ENCODE data around the gene EIF2B2. TPM values are rescaled to one million over a fixed set of nuclear protein-coding genes. Genes with fewer than 3 reads are reported as not detected.
A peak's percentile ranks its signal among the peaks of the same experiment; 100 is the strongest.
"Not testable (repeated sequence)": the region's sequence is repeated elsewhere in the genome, so short reads cannot be mapped to it uniquely, and the experiment has no call there.

Gene EIF2B2
- total RNA-seq, 2 experiments from 2014 or later: 47.9 to 54.0 TPM

- ATAC-seq (no peak), DNase-seq (no peak)
- Mint-ChIP-seq H3K4me1 (peaks cover 2% of the 10 kb centered on the region), H3K36me3 (no peaks in the 10 kb centered on the region), H3K27me3 (no peaks in the 10 kb centered on the region), H3K9me3 (ENCODE audit: low read depth) (no peaks in the 10 kb centered on the region), H3K27ac (no peak overlapping the region), H3K4me3 (no peak overlapping the region)
- CTCF ChIA-PET: no interaction called here
Measured at GRCh38 chr14:74985028-74985310, 17.8 kb upstream of the EIF2B2 start.

GRCh38 chr14:74985806-74986205 lies 16.9 kb upstream of the EIF2B2 start:
- CTCF ChIA-PET: interaction anchor here (1.6 kb wide), 1 partner anchor 37 kb away, joined by 3 read pairs; no protein-coding TSS in a partner anchor
- ATAC-seq (no peak), DNase-seq (no peak)
- no peak overlapping the region for H3K27ac Mint-ChIP-seq
- H3K27me3 Mint-ChIP-seq: no peaks in the 10 kb centered on the region
- no peaks in the 10 kb centered on the region for H3K9me3 Mint-ChIP-seq (ENCODE audit: low read depth)
- H3K4me3 Mint-ChIP-seq: no peak overlapping the region
- no peaks in the 10 kb centered on the region for H3K36me3 Mint-ChIP-seq
- peaks cover 2% of the 10 kb centered on the region for H3K4me1 Mint-ChIP-seq

GRCh38 chr14:74988131-74988530 lies 14.6 kb upstream of the EIF2B2 start:
- no peak overlapping the region for H3K4me3 Mint-ChIP-seq
- CTCF ChIA-PET: no interaction called here

GRCh38 chr14:74988993-74989392 lies 13.7 kb upstream of the EIF2B2 start:
- H3K27me3 Mint-ChIP-seq: no peaks in the 10 kb centered on the region
- no peaks in the 10 kb centered on the region for H3K36me3 Mint-ChIP-seq
- CTCF ChIA-PET: no interaction called here
- no peaks in the 10 kb centered on the region for H3K4me1 Mint-ChIP-seq
- ATAC-seq (no peak), DNase-seq (no peak)
- H3K27ac Mint-ChIP-seq: no peak overlapping the region
- no peak overlapping the region for H3K4me3 Mint-ChIP-seq
- no peaks in the 10 kb centered on the region for H3K9me3 Mint-ChIP-seq (ENCODE audit: low read depth)

More at GRCh38 chr14:74988131-74988530, 14.6 kb upstream of the EIF2B2 start:
- Mint-ChIP-seq H3K27ac (no peak overlapping the region), H3K9me3 (ENCODE audit: low read depth) (no peaks in the 10 kb centered on the region), H3K36me3 (no peaks in the 10 kb centered on the region), H3K4me1 (no peaks in the 10 kb centered on the region), H3K27me3 (no peaks in the 10 kb centered on the region)
- ATAC-seq (no peak), DNase-seq (no peak)

GRCh38 chr14:74994182-74994581 lies 8.5 kb upstream of the EIF2B2 start:
- DNase-seq; H3K27me3 Mint-ChIP-seq; ATAC-seq; H3K4me1 Mint-ChIP-seq; H3K36me3 Mint-ChIP-seq; H3K27ac Mint-ChIP-seq; H3K9me3 Mint-ChIP-seq (ENCODE audit: low read depth); CTCF ChIA-PET; H3K4me3 Mint-ChIP-seq: not testable (repeated sequence)

- CTCF ChIA-PET; H3K27ac Mint-ChIP-seq; DNase-seq; ATAC-seq; H3K36me3 Mint-ChIP-seq; H3K4me3 Mint-ChIP-seq; H3K4me1 Mint-ChIP-seq; H3K27me3 Mint-ChIP-seq; H3K9me3 Mint-ChIP-seq (ENCODE audit: low read depth): not testable (repeated sequence)
Measured at GRCh38 chr14:74995781-74996180, 6.9 kb upstream of the EIF2B2 start.

- Mint-ChIP-seq H3K36me3 (peaks cover 29% of the 10 kb centered on the region), H3K4me3 (no peak overlapping the region), H3K27ac (no peak overlapping the region), H3K9me3 (ENCODE audit: low read depth) (no peaks in the 10 kb centered on the region), H3K27me3 (no peaks in the 10 kb centered on the region), H3K4me1 (peaks cover 34% of the 10 kb centered on the region)
- CTCF ChIA-PET: interaction anchor here (1.5 kb wide), 1 partner anchor 389 kb away, joined by 3 read pairs; the partner anchor contains the start of gene LTBP2
- DNase-seq: no peak
- ATAC-seq: no peak
Measured at GRCh38 chr14:75001261-75001660, 1.5 kb upstream of the EIF2B2 start.

- peaks cover 35% of the 10 kb centered on the region for H3K36me3 Mint-ChIP-seq
- CTCF ChIA-PET: interaction anchor here (0.6 to 1.8 kb wide), 4 partner anchors 12 to 390 kb away, joined by 3 to 5 read pairs (median 5); partner anchors contain the start of gene LTBP2
- DNase-seq (no peak), ATAC-seq (no peak)
- peak overlapping the region; percentile 92 for H3K27ac Mint-ChIP-seq
- peak overlapping the region; percentile 95 for H3K4me3 Mint-ChIP-seq
- no peaks in the 10 kb centered on the region for H3K27me3 Mint-ChIP-seq
- no peaks in the 10 kb centered on the region for H3K9me3 Mint-ChIP-seq (ENCODE audit: low read depth)
- peaks cover 34% of the 10 kb centered on the region for H3K4me1 Mint-ChIP-seq
Measured at GRCh38 chr14:75001899-75002298, 822 bp upstream of the EIF2B2 start.

- H3K4me3 Mint-ChIP-seq: peak overlapping the region; percentile 95
- peaks cover 38% of the 10 kb centered on the region for H3K4me1 Mint-ChIP-seq
- CTCF ChIA-PET: interaction anchor here (0.7 to 2.9 kb wide), 12 partner anchors 10 to 141 kb away, joined by 3 to 14 read pairs (median 3); partner anchors contain the start of genes ACYP1 and RPS6KL1
Measured at GRCh38 chr14:75003250-75004027, 718 bp downstream of the EIF2B2 start.

GRCh38 chr14:75005357-75005756 lies 2.6 kb downstream of the EIF2B2 start:
- Mint-ChIP-seq H3K4me1 (peaks cover 38% of the 10 kb centered on the region), H3K4me3 (no peak overlapping the region), H3K36me3 (peaks cover 56% of the 10 kb centered on the region), H3K9me3 (ENCODE audit: low read depth) (no peaks in the 10 kb centered on the region), H3K27me3 (no peaks in the 10 kb centered on the region), H3K27ac (no peak overlapping the region)
- DNase-seq (no peak), ATAC-seq (no peak)
- CTCF ChIA-PET: interaction anchor here (0.9 to 2.9 kb wide), 3 partner anchors 60 to 145 kb away, joined by 3 to 14 read pairs (median 3); no protein-coding TSS in a partner anchor

More at GRCh38 chr14:75003250-75004027, 718 bp downstream of the EIF2B2 start:
- Mint-ChIP-seq H3K9me3 (ENCODE audit: low read depth) (no peaks in the 10 kb centered on the region), H3K27me3 (no peaks in the 10 kb centered on the region), H3K36me3 (peaks cover 45% of the 10 kb centered on the region), H3K27ac (peak overlapping the region; percentile 92)
- ATAC-seq (no peak), DNase-seq (no peak)

GRCh38 chr14:75009176-75009575 lies 6.5 kb downstream of the EIF2B2 start:
- Mint-ChIP-seq H3K4me1 (peaks cover 32% of the 10 kb centered on the region), H3K9me3 (ENCODE audit: low read depth) (no peaks in the 10 kb centered on the region), H3K4me3 (no peak overlapping the region), H3K27me3 (no peaks in the 10 kb centered on the region), H3K27ac (no peak overlapping the region), H3K36me3 (peaks cover 50% of the 10 kb centered on the region)
- CTCF ChIA-PET: interaction anchor here (0.7 kb wide), 1 partner anchor 516 kb away, joined by 3 read pairs; the partner anchor contains the start of genes ISCA2 and NPC2
- DNase-seq (no peak), ATAC-seq (no peak)

- no peak for DNase-seq
- Mint-ChIP-seq H3K36me3 (peaks cover 43% of the 10 kb centered on the region), H3K9me3 (ENCODE audit: low read depth) (no peaks in the 10 kb centered on the region), H3K4me3 (no peak overlapping the region), H3K27ac (no peak overlapping the region), H3K27me3 (no peaks in the 10 kb centered on the region), H3K4me1 (peaks cover 22% of the 10 kb centered on the region)
- CTCF ChIA-PET: interaction anchor here (1.3 kb wide), 2 partner anchors 12 to 56 kb away, joined by 3 read pairs; no protein-coding TSS in a partner anchor
- no peak for ATAC-seq
Measured at GRCh38 chr14:75010472-75011093, 7.9 kb downstream of the EIF2B2 start.

GRCh38 chr14:75011356-75011994 lies 8.8 kb downstream of the EIF2B2 start:
- DNase-seq (no peak), ATAC-seq (peak; percentile 56)
- CTCF ChIA-PET: interaction anchor here (1.2 to 1.8 kb wide), 3 partner anchors 11 to 151 kb away, joined by 3 to 4 read pairs (median 3); no protein-coding TSS in a partner anchor
- no peak overlapping the region for H3K27ac Mint-ChIP-seq
- H3K36me3 Mint-ChIP-seq: peaks cover 36% of the 10 kb centered on the region
- H3K27me3 Mint-ChIP-seq: no peaks in the 10 kb centered on the region
- no peak overlapping the region for H3K4me3 Mint-ChIP-seq
- peaks cover 20% of the 10 kb centered on the region for H3K4me1 Mint-ChIP-seq
- H3K9me3 Mint-ChIP-seq (ENCODE audit: low read depth): no peaks in the 10 kb centered on the region
